Stimulated activated CD4-positive, alpha-beta T cell treated with anti-CD3 and anti-CD28 coated beads, TNF-alpha, amount 100 ng/mL, for 1 hour (primary cell): ENCODE results near the gene CRTAC1.

Experiments used
- DNase-seq, 3 donors: peaks; one replicate each; pipeline ENCODE4 v3.0.0-alpha.2; 2020; ENCODE audit warnings: low read depth in 3 of 3, low spot score in 1 of 3

The CRTAC1 gene

DNA sequence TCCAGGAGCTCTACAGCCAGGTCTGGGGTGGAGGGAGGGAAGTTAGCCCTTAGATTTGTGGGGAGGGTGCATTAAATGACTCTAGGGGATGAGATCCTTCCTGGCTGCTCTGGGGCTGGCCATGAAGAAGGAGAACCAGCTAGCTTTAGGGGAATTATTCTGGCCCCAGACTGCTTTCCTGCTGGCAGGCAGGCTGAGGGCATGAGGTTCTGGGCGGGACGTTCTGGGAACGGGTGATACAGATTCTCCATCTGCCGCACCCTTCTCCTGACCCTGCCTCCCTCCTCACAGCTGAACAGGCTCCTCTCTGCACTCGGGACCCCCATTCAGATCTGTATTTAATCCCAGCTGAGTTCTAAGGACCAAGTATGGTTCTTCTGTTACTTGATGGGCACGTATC, 156.9 kb downstream of the CRTAC1 start:
- no peak for DNase-seq

GRCh38 chr10:97870990-97871389, 159.4 kb downstream of the CRTAC1 start:
- no peak for DNase-seq

DNA sequence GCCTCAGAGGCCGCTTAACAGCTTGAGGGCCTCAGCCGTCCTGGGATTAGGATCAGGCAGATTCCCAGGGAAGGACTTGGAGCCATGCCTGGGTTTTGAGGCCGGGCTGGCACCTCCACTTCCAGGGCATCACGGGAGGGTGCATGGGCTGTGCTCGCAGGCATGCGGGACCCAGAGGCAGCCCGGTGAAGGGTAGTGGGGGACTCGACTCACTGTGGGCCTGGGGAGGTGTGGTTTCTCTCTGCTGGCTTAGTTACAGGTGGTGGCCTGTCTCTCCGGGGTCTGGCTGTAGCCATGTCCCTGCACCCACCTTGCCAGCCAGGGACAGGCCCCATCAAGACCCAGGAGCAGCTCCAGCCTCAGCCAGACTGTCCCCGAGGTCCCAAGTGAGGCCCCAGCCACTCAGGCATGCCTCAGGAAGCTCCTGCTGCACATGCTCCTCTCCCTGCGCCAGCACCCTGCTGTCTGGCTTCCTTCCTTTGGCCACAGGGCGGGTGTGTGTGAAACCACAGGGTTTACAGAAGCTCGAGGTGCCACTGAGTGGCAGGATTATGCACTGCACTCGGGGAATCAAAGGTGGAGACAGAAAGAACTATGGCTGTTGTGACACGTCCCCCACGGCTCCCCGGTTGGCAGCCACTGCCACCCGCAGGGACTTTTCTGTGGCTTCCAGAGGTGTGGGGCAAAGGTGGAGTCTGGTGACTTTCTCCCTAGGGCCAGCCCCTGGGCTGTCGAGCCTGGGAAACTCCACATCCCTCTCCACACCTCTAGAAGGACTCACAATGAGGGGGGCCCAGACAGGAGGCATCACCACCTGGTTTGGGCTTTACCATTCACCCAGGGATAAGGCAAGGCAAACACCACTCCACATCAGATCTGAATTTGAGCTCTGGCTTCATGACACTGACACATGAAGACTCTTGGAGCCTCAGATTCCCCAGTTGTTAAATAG, 161.1 kb downstream of the CRTAC1 start:
- DNase-seq = peak; percentile 53 to 66 (median 57)

DNA sequence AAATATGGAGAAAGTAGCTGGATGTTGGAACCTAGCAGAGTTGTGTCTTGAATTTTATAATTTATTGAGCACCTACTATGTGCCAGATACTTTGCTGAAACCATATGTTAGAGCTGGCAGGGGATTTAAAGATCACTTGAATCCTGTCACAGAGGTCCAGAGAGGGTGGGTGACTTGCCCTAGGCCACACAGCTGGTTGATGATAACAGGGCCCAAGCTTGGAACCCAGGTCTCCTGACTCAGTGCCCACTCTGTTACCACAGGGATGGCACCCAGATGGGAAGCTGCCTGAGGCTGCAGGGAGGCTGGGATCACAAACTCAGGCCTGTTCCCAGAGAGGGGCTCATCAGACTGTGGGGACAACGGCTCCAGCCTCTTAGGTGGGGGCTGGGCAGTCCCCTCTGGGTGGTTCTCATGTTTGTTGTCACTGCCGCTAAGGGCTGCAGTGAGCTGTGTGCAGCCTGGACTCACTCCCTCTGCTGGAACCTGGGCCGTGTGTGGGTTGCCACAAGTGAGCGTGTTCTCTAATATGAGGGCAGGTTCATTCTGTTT, 162.2 kb downstream of the CRTAC1 start:
- no peak for DNase-seq

DNA sequence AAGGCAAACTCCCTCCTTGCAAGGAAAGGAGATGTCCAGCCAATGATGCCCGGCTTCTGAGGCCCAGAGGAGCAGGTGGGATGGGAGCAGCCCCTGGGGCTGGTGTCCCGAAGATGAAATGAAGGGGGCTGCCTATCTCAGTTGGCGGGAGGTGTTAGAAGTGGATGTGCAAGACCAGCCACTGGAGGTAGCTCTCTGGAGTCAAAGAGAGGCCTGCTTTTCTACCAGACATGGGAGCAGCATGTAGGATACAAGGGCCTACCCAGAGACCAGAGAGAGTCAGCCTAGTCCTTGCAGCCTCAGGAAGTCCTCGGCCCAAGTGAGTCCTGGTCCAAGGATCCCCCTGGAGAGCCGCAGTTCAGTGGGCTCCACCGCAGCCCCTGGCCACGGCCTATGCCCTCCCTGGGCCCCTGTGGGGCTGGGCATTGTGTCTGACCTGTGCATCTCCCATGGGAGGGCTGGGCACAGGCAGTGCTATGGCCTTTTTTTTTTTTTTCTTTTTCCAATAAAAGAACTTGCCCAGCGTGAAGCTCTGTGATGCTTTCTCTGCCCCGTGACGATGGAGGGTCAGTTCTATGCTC, 163.1 kb downstream of the CRTAC1 start:
- DNase-seq = no peak

DNA sequence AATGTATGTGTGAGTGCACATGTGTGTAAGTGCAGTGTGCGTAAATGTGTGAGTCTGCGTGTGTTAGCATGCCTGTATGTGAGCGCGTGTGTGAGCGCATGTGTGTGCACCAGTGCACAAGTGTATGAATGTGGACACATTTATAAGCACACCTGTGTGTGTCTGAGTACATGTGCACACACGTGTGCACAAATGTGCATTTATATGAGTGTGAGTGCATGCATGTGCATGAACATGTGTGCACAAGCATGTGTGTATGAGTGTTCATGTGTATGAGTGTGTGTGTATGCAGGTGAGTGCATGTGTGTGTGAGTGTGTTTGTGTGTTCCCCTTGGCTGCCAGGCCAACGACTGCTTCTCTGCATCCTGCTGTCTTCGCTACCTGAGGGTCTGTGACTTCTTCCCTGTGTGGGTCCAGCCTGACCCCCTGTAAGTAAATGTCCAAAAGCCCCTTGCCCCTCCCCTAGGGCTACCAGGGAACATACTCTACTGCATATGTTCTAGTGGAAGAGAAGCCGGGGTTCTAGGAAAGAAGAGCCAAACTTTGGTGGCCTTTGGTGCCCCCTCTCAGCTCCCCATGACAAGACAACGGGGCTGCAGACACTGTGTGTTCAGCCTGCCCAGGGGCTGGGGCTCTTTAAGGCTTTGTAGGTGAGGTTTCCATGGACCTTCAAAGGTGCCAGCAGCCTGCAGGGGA, 163.7 kb downstream of the CRTAC1 start:
- DNase-seq = no peak

GRCh38 chr10:97865488-97865887, 164.9 kb downstream of the CRTAC1 start:
- no peak for DNase-seq

GRCh38 chr10:97863808-97864207, 166.6 kb downstream of the CRTAC1 start:
- no peak for DNase-seq

- no peak for DNase-seq
These were observed 168.5 kb downstream of the CRTAC1 start for GRCh38 chr10:97861924-97862323.

- no peak for DNase-seq
These were observed 169.2 kb downstream of the CRTAC1 start for GRCh38 chr10:97861097-97861750.

DNA sequence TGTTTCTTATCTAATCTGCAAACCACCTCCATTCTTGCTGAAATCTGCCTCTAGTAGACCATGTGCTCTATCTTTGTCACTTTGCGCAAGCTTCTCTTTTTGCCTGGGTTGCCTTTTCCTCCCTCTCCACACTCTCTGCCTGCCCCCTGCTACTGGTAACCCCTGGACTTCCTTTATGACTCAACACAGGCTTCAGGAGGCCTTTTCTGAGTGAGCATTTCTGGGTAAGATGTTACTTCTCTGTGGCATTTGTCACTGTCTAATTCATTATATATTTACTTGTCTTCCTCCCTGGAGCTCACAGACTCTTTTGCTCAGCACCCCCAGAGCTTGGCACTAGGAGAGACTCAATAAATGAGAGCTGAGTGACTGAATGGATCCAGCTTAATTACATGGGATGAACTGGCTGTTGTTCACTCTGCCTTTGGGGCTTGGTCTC, 172.4 kb downstream of the CRTAC1 start:
- no peak for DNase-seq

DNA sequence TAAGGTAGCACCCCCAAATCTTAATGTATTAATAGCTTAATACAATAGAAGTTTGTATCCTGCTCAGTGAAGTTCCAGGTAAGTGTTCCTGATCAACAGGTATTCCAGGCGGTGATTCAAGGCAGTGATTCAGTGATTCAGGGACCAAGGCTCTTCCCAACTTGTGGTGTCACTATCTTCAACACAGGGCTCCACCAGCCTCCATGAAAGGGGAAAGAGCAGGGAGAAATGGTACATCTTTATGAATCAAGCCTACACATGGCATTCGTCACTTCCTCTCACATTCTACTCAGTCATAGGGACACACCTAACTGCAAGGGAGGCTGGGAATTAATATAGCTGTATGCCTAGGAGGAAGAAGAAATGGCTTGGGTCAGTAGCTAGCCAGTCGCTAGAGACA, 175.7 kb downstream of the CRTAC1 start:
- no peak for DNase-seq

- DNase-seq = no peak
These were observed 177.5 kb downstream of the CRTAC1 start for GRCh38 chr10:97852840-97853405.

GRCh38 chr10:97852277-97852676, 178.1 kb downstream of the CRTAC1 start:
- no peak for DNase-seq

GRCh38 chr10:97851341-97852001, 178.9 kb downstream of the CRTAC1 start:
- no peak for DNase-seq

DNA sequence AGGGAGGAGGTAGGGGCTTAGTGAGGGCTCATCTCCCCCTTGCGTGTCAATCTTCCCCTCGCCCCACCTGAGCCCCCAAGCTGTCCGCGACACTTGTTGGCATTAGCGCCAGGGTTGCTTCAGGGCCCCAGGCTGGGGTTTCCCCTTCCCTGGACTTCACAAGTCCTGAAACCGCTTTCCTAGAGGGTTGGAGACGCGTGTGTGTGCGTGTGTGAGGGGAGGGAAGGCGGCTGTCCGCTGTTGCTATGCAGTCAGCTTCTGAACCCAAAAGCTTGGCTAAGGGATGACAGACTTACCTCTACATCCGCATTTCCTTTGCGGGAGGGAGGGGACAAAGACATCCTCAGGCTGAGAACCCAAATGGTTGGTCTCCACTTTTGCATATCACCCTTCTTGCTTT, 180.0 kb downstream of the CRTAC1 start:
- no peak for DNase-seq

DNA sequence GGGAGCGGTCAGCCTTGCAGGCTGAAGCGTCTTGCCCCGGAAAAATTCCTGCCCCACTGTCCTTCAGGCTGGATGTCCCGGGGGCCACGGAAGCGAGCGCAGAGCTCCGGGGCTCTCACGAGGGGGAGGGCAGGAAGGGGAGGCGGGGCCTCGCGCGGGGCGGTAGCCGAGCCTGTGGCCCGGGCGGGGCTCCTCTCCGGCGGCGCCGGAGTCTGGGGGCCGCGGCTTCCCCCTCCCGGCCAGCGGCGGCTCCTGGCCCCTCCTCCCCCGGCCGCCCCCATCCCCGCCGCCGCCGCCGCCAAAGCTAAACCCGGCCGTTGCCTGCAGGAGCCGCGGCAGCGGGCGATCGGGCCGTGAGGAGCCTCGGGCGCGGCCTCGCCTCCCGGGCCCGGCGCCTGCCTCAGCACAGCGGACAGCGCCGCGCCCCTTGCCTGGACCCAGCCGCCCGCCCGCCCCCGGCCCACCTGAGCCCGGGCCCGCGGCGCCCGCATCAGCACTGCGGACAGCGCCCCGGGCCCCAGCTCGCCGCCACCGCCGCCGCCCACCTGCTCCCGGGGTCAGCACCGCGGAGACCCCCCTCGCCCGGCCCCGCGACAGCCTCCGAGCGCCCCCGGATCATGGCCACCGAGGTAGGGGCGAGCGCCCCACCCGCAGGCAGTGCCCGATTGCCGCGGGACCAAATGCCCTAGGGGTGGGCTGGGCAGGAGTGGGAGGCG, 180.6 kb downstream of the CRTAC1 start, which contains the start of gene GOLGA7B:
GOLGA7B (plus strand) TSS at position 157 of the 716 bp plus-strand sequence; CDS start at position 618, 461 bp downstream.
- DNase-seq = peak in 2 of 3 donors; percentile 24 to 36

DNA sequence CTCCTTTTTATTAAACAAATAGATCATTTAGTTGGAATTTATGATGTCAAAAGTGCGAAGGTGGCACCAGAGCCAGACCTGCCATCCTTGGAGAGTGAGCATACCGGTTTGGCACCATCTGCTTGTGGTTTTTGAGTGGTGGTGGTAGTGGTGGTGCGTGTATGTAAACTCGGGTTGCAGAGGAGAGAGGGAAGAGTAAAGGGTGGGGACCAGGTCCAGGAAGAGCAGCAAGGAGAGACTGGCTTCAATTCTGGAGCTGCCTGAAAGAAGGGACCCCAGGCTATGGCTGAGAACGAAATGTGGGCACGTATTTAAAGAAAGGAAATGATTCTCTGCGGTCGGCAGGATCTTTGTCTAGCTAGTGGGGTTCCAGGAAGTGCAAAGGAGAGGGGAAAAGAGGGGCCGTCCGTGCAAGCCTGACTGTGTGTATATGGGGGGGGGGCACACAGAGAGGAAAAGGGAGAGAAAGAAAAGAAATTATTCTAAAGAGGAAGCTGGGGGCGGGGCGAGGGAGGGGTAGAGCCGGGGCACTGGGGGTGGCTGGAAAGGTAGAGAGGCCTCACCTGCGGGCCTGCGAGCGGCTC, 181.2 kb downstream of the CRTAC1 start:
- no peak for DNase-seq

DNA sequence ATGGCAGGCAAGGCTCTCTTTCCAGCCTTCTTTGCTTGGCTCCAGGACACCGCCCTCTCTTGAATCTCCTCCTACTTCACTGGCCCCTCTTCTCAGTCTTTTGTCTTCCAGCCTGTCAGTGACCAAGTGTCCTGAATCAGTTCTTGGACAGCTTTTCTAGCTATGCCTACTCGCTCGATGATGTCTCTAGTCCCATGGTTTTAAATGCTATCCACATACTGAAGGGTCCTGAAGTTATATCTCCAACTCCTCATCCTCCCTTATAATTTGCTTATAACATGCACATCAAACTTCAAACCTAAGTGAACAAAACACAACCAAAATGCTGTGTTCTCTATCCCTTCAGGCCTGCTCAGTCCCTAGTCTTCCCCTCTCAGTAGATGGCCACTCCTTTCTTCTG, 185.7 kb downstream of the CRTAC1 start:
- DNase-seq = no peak
